Measurements from ENCODE around the gene MAP6. TPM values are rescaled to one million over a fixed set of nuclear protein-coding genes. Genes with fewer than 3 reads are reported as not detected.

The MAP6 gene
- total and polyA plus RNA-seq, 2 of the 13 experiments (the other 11 are each of a cell fraction or from before 2014, with no cell fraction given), result 0.04 TPM; not detected in 1

DNA sequence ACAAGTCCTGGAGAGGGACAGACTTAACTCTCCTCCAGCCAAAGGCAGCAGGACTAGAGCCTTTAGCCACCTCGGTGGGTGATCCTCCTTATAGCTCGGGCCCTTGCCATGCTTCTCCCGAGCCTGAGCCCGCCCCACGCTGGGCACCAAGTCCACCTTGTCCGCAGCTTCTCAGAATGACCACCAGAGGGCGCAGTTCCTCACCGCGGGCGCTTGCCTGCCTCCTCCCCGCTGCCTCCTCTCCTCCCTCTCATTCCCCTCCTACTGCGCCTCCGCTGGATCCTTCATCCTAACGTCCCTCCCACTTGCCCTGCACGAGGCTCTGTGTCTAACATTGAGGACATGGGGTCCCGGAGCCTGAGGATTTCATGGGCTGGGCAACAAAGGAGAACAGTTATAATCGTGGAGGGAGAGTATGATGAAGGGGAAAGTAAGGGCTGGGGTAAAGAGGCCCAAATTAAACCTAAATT lies 37.5 kb upstream of the MAP6 start (continued):
- TF ChIP-seq, protein P1, sequence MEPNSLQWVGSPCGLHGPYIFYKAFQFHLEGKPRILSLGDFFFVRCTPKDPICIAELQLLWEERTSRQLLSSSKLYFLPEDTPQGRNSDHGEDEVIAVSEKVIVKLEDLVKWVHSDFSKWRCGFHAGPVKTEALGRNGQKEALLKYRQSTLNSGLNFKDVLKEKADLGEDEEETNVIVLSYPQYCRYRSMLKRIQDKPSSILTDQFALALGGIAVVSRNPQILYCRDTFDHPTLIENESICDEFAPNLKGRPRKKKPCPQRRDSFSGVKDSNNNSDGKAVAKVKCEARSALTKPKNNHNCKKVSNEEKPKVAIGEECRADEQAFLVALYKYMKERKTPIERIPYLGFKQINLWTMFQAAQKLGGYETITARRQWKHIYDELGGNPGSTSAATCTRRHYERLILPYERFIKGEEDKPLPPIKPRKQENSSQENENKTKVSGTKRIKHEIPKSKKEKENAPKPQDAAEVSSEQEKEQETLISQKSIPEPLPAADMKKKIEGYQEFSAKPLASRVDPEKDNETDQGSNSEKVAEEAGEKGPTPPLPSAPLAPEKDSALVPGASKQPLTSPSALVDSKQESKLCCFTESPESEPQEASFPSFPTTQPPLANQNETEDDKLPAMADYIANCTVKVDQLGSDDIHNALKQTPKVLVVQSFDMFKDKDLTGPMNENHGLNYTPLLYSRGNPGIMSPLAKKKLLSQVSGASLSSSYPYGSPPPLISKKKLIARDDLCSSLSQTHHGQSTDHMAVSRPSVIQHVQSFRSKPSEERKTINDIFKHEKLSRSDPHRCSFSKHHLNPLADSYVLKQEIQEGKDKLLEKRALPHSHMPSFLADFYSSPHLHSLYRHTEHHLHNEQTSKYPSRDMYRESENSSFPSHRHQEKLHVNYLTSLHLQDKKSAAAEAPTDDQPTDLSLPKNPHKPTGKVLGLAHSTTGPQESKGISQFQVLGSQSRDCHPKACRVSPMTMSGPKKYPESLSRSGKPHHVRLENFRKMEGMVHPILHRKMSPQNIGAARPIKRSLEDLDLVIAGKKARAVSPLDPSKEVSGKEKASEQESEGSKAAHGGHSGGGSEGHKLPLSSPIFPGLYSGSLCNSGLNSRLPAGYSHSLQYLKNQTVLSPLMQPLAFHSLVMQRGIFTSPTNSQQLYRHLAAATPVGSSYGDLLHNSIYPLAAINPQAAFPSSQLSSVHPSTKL (CRISPR knock-in tag; IDR thresholded peaks at IDR 0.05), result peak; percentile 16; the same call in 1 of the 2 replicates
- no peak; the same call in 1 of the 2 replicates for TF ChIP-seq PHF8 (CRISPR knock-in tag; IDR thresholded peaks at IDR 0.05)
- TF ChIP-seq, protein P2, sequence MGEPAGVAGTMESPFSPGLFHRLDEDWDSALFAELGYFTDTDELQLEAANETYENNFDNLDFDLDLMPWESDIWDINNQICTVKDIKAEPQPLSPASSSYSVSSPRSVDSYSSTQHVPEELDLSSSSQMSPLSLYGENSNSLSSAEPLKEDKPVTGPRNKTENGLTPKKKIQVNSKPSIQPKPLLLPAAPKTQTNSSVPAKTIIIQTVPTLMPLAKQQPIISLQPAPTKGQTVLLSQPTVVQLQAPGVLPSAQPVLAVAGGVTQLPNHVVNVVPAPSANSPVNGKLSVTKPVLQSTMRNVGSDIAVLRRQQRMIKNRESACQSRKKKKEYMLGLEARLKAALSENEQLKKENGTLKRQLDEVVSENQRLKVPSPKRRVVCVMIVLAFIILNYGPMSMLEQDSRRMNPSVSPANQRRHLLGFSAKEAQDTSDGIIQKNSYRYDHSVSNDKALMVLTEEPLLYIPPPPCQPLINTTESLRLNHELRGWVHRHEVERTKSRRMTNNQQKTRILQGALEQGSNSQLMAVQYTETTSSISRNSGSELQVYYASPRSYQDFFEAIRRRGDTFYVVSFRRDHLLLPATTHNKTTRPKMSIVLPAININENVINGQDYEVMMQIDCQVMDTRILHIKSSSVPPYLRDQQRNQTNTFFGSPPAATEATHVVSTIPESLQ (CRISPR knock-in tag; conservative IDR thresholded peaks at IDR 0.05), result no peak
- TF ChIP-seq PHF5A (CRISPR knock-in tag; IDR thresholded peaks at IDR 0.05; ENCODE audit: low read depth, unreplicated experiment), result no peak
- TF ChIP-seq, protein P3, sequence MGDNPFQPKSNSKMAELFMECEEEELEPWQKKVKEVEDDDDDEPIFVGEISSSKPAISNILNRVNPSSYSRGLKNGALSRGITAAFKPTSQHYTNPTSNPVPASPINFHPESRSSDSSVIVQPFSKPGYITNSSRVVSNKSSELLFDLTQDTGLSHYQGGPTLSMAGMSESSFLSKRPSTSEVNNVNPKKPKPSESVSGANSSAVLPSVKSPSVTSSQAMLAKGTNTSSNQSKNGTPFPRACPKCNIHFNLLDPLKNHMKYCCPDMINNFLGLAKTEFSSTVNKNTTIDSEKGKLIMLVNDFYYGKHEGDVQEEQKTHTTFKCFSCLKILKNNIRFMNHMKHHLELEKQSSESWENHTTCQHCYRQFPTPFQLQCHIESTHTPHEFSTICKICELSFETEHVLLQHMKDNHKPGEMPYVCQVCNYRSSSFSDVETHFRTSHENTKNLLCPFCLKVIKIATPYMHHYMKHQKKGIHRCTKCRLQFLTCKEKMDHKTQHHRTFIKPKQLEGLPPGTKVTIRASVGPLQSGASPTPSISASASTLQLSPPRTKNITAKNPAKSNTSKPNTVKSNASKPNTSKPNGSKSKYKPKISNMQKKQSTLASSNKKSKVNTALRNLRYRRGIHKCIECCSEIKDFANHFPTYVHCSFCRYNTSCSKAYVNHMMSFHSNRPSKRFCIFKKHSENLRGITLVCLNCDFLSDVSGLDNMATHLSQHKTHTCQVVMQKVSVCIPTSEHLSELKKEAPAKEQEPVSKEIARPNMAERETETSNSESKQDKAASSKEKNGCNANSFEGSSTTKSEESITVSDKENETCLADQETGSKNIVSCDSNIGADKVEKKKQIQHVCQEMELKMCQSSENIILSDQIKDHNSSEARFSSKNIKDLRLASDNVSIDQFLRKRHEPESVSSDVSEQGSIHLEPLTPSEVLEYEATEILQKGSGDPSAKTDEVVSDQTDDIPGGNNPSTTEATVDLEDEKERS (CRISPR knock-in tag; IDR thresholded peaks at IDR 0.05), result no peak
- 0 out of 2 replicates have a peak, but pooled peaks have one; percentile 35 for TF ChIP-seq ZBTB38 (CRISPR knock-in tag; IDR thresholded peaks at IDR 0.05)
- no peak for TF ChIP-seq CAMTA2 (CRISPR knock-in tag; IDR thresholded peaks at IDR 0.05; ENCODE audit: borderline replicate concordance)
- no peak for TF ChIP-seq ZNF282 (IDR thresholded peaks at IDR 0.05; ENCODE audit: partially characterized antibody)
- no peak for TF ChIP-seq SIX4 (CRISPR knock-in tag; IDR thresholded peaks at IDR 0.05)
- TF ChIP-seq, protein P4, sequence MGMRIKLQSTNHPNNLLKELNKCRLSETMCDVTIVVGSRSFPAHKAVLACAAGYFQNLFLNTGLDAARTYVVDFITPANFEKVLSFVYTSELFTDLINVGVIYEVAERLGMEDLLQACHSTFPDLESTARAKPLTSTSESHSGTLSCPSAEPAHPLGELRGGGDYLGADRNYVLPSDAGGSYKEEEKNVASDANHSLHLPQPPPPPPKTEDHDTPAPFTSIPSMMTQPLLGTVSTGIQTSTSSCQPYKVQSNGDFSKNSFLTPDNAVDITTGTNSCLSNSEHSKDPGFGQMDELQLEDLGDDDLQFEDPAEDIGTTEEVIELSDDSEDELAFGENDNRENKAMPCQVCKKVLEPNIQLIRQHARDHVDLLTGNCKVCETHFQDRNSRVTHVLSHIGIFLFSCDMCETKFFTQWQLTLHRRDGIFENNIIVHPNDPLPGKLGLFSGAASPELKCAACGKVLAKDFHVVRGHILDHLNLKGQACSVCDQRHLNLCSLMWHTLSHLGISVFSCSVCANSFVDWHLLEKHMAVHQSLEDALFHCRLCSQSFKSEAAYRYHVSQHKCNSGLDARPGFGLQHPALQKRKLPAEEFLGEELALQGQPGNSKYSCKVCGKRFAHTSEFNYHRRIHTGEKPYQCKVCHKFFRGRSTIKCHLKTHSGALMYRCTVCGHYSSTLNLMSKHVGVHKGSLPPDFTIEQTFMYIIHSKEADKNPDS (CRISPR knock-in tag; IDR thresholded peaks at IDR 0.05), result 0 out of 2 replicates have a peak, but pooled peaks have one; percentile 26
- no peak for TF ChIP-seq CEBPB (IDR thresholded peaks at IDR 0.05; ENCODE audit: borderline replicate concordance, low read depth, low read length)
- TF ChIP-seq ATAD3A (CRISPR knock-in tag; IDR thresholded peaks at IDR 0.05), result no peak
- TF ChIP-seq ZNF160 (CRISPR knock-in tag; IDR thresholded peaks at IDR 0.05), result no peak
- TF ChIP-seq, protein P5, sequence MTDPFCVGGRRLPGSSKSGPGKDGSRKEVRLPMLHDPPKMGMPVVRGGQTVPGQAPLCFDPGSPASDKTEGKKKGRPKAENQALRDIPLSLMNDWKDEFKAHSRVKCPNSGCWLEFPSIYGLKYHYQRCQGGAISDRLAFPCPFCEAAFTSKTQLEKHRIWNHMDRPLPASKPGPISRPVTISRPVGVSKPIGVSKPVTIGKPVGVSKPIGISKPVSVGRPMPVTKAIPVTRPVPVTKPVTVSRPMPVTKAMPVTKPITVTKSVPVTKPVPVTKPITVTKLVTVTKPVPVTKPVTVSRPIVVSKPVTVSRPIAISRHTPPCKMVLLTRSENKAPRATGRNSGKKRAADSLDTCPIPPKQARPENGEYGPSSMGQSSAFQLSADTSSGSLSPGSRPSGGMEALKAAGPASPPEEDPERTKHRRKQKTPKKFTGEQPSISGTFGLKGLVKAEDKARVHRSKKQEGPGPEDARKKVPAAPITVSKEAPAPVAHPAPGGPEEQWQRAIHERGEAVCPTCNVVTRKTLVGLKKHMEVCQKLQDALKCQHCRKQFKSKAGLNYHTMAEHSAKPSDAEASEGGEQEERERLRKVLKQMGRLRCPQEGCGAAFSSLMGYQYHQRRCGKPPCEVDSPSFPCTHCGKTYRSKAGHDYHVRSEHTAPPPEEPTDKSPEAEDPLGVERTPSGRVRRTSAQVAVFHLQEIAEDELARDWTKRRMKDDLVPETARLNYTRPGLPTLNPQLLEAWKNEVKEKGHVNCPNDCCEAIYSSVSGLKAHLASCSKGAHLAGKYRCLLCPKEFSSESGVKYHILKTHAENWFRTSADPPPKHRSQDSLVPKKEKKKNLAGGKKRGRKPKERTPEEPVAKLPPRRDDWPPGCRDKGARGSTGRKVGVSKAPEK (CRISPR knock-in tag; IDR thresholded peaks at IDR 0.05; ENCODE audit: borderline replicate concordance), result no peak
- no peak for TF ChIP-seq SMYD3 (CRISPR knock-in tag; IDR thresholded peaks at IDR 0.05)
- TF ChIP-seq IKZF1 (IDR thresholded peaks at IDR 0.05), result no peak
